ENCODE data around the gene LMF2.
"Not testable (repeated sequence)": the region's sequence is repeated elsewhere in the genome, so short reads cannot be mapped to it uniquely, and the experiment has no call there.

The LMF2 gene, protein sequence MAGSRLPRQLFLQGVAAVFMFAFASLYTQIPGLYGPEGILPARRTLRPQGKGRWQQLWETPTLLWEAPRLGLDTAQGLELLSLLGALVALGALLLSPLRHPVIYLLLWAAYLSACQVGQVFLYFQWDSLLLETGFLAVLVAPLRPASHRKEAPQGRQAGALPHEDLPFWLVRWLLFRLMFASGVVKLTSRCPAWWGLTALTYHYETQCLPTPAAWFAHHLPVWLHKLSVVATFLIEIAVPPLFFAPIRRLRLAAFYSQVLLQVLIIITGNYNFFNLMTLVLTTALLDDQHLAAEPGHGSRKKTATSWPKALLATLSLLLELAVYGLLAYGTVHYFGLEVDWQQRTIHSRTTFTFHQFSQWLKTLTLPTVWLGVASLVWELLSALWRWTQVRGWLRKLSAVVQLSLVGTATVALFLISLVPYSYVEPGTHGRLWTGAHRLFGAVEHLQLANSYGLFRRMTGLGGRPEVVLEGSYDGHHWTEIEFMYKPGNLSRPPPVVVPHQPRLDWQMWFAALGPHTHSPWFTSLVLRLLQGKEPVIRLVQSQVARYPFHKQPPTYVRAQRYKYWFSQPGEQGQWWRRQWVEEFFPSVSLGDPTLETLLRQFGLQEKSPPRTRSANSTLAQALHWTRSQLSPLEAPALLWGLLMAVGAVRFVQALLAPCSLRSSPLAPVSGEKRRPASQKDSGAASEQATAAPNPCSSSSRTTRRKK

DNA sequence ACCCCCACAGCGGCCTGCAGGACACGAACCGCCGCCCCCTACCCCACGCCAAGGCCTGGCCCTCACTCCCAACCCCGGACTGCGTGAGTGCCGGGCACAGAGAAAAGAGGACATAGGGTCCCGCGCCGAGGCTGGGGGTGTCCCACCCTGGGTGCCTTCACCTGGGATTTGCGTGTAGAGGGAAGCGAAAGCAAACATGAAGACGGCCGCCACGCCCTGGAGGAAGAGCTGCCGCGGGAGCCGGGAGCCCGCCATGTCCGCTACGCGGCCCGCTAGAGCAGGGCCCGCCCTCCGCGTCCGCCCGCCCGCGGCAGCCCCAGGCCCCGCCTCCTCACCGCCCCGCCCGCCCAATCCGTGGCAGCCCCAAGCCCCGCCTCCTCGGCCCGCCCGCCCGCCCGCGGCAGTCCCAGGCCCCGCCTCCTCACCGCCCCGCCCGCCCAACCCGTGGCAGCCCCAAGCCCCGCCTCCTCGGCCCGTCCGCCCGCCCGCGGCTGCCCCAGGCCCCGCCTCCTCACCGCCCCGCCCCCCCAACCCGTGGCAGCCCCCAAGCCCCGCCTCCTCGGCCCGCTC lies at the start of gene LMF2:
TSS of gene LMF2 (minus strand) at position 282 of the 570 bp plus-strand sequence. CDS start at position 255, 27 bp downstream.
- DNase-seq = peak; percentile 94

DNA sequence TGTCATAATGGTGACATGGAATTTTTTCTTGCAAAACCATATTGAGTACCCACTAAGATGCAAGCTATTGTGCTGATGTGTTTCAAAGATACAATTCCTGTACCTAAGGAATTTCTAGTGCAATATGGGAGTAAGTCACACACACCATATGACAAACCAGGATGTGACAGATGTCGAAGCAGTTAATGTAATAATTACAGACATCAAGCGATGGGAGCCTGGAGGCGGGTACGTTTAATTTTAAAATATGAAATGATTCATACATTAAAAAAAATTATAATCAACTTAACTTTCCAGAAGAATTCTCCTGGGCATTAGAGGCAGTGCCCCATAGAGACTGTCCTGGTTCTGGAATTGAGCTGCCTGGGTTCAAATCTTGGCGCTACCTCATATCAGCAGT lies 49.2 kb upstream of the LMF2 start:
- no peak for DNase-seq

DNA sequence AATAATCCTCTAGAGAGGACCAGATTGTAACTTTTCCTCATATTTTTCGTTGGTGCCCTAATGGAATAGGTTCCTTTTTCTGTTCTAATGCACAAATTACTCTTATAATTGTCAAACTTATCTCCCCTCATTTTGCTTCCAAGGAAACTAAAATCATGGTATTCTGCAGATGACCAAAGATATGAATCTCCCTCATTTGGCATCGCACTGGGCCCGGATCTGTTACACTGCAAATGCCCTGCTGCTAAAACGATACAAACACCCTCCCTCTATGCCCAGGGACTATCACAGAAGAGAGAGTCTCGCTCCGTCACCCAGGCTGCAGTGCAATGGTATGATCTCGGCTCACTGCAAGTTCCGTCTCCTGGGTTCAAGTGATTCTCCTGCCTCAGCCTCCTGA lies 45.8 kb upstream of the LMF2 start:
- DNase-seq = no peak

DNA sequence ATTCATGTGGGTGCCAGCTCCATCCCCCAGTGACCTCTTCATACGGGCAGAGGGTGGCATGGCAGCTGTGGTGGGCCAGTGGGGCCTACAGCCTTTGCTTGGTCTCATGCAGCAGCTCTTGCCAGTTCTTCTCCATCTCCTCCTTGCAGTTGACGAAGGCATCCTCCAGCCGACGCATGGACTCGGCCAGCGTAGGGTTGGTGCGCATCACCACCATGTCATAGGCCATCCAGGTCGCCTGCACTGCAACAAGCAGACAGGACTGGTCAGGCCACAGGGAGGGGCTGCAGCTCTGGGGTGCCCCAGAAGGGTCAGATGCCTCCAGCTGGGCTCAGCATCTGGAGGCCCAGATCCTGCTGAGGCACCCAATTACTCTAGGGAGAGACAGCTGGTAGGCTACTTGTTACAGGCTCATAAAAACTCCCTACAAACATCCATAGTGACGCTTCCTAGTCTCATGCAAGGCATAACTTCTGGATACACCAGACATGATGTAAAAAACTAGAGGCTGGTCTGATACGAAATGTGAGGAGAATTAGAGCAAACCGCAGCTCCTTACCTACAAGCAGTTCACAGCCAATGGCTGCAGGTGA lies 43.8 kb upstream of the LMF2 start:
- DNase-seq = no peak

DNA sequence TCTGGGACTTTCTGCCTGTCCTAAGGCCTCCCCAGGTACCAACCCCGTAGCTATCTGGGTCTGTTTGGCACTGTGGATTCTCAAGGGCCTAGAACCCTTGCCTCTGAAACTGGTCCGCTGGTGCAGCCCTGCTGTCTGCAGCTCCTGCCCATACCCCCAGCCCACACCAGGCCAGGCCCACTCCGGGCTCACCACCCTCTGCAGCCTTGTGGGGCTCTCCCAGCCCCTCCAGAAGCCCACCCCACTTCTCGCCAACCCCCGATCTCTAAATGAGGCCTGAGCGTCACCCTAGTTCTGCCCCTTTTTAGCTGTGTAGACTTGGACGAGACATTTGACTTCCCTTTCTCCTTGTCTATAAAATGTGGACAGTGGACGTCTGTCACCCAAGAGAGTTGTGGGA lies 42.9 kb upstream of the LMF2 start:
- DNase-seq = no peak

DNA sequence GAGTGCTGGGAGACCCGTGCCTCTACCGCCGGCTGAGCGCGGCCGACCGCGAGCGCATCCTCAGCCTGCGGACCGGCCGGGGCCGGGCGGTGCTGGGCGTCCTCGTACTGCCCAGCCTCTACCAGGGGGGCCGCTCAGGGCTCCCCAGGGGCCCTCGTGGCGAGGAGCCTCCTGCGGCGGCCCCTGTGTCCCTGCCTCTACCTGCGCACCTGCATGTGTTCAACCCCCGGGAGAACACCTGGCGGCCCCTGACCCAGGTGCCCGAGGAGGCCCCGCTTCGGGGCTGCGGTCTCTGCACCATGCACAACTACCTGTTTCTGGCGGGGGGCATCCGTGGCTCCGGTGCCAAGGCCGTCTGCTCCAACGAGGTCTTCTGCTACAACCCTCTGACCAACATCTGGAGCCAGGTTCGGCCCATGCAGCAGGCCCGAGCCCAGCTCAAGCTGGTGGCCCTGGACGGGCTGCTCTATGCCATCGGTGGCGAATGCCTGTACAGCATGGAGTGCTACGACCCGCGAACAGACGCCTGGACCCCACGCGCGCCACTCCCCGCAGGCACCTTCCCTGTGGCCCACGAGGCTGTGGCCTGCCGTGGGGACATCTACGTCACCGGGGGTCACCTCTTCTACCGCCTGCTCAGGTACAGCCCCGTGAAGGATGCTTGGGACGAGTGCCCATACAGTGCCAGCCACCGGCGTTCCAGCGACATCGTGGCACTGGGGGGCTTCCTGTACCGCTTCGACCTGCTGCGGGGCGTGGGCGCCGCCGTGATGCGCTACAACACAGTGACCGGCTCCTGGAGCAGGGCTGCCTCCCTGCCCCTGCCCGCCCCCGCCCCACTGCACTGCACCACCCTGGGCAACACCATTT lies 41.7 kb upstream of the LMF2 start:
- DNase-seq = no peak

DNA sequence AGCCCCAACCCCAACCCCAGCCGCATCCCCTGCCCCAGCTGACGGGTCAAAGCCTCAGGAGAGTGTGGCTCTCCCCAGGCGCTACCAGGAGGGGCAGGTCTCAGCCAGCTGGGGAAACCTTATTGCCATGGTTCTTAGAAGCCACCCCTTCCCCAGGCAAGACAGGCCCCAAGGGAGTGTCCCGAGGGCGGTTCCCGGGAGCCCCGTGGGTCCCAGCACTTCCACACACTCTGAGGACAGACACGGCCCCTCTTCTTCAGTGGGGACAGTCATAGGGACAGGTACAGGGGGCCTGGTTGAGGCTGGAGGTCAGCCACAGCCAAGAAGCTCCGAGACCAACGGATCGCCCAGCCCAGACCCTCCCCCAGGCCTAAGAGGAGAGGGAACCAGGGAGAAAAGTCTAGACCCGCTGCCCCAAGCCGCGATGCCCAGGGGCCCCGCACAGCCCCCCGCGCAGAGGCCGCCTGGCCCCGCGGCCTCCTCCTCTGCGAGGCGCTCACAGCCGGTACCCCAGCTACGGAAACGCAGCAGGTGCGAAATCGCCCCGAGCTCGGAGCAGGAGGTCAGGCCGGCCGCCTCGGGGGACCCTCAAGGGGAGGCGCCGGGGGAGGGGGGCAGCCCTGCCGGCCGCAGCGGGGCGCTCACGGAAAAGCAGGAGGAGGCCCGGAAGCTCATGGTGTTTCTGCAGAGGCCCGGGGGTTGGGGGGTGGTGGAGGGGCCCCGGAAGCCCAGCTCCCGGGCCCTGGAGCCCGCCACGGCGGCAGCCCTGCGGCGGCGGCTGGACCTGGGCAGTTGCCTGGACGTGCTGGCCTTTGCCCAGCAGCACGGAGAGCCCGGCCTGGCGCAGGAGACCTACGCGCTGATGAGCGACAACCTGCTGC lies 40.8 kb upstream of the LMF2 start:
- DNase-seq = peak; percentile 62

DNA sequence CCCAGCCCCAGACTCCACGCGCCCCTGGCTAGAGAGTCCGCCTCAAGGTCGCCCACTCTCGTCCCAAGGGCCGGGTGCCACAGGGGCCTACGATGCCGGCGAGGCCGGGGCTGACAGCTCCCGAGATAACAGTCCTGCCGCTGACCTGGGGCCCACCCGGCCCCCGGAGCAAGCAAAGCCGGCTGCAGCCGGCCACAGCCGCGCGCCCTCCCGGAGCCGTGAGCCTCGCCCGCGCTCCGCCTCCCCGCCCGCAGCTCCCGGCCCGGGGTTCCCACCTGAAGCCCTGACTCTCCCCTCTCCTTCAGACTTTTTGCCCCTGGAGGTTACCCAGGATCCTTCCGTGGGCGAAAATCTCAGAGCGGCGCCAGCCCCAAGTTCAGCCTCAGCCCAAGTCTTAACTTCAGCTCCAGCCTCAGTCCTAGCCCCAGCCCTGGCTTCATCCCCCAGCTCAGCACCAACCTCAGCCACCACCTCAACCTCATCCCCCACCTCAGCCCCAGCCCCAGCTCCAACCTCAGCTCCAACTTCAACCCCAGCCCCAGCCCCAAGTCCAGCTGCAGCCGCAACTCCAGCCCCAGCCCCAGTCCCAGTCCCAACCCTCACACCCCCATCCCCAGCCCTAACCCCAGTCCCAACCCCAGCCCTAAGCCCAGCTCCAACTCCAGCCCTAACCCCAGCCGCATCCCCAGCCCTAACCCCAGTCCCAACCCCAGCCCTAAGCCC lies 39.9 kb upstream of the LMF2 start:
- DNase-seq = no peak

DNA sequence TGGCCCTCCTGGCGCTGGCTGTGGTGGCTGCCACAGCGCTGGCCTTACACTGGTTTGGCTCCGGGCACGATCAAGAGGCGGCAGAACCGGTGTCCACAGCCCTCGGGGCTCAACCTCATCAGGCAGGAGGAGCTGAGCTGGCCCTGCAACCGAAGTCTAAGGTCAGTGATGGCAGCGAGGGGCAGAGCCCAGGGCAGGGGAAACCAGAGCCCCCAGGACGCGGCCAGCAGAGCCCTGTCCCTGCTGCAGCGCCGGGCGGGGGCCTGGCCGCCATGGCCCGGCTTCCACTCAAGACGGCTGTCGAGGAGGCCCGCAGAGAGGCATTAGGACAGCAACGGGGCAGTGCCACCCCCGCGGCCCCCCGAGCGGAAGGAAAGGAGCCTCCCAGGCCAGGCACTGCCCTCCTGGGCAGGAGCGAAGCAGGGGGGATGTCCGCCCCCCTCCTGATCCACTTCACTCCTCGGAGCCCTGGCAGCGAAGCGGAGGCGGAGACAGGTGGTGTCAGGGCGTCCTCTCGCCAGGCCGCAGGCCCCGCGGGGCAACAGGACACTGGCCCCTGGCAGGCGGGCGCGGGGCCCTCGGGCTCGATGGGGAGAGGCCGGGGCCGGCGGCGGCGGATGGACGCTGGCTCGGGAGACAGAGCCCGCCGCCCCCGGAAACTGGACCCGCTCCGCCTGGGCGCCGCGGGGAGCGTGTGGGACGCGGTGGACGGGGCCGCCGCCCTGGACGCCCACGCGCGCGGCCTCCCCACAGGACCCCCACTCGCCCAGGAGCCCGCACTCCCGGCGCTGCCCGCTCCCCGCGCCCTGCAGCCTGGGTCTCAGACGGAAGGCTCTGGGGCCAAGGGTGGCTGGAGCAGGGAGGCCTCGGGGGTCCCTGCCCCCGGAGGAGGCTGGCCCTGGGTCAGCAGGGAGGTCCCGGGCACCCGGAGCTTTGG lies 39.1 kb upstream of the LMF2 start:
- DNase-seq = no peak

DNA sequence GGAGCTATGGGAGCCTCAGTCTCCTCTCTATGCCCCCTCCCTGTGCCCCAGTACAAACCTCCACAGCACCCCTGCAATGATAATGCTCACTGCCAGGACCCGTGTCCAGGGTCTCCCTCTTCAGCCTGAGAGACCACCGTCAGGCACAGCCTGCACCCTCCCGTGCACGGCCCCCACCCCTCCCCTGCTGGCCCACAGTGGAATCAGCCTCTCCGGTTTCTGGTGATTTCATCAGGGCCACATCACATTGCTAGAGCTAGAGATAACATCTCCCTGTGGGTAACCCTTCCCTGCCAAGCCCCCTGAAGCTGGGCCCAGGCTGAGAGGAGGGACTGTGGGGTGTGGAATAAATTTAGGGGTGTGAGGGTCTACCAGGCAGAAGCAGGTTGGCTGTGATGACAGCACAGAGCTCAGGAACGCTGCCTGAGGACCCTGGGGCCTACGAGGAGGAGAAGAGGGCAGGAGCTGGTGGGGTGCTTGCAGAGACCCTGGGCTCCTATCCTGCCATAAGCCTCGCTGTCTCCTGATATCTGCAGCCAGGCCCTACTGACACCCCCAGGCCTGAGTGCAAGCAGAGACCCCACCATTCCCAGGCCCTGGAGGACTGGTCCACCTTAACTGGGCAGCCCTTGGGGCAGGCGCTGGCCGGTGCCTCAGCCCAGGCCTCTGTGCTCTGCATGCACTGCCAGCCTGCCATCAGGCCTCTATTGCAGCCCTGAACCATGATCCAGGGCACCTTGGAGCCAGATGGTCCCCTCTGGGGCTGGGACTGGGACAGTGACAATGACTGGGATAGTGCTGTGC lies 38.2 kb upstream of the LMF2 start, which contains the start of gene KLHDC7B:
TSS of gene KLHDC7B (plus strand) at position 378 of the 804 bp plus-strand sequence. CDS start at position 723, 345 bp downstream.
- DNase-seq = no peak

DNA sequence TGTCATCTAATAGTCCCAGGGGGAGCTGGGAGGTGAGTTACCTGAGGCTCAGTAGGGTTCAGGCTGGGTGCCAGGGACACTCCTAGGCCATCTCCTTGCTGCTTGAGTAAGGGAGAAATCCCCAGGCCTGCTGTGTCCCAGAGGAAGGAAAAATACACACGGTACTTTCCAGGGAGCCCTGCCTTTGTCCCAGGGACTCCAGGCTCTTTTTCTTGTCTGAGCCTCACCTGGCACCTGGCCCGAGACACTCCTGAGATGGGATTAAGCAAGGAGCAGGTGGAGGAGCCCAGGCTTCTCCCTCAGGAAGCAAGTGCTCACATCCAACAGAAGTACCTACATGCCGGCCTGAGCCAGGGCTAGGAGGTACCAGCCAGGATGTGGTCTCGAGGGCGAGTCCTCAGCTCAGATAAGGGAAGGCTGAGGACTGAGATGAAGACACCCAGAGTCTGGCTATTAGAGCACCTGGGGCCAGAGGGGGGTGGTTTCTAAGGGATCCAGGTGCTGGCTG lies 37.3 kb upstream of the LMF2 start:
- no peak for DNase-seq

DNA sequence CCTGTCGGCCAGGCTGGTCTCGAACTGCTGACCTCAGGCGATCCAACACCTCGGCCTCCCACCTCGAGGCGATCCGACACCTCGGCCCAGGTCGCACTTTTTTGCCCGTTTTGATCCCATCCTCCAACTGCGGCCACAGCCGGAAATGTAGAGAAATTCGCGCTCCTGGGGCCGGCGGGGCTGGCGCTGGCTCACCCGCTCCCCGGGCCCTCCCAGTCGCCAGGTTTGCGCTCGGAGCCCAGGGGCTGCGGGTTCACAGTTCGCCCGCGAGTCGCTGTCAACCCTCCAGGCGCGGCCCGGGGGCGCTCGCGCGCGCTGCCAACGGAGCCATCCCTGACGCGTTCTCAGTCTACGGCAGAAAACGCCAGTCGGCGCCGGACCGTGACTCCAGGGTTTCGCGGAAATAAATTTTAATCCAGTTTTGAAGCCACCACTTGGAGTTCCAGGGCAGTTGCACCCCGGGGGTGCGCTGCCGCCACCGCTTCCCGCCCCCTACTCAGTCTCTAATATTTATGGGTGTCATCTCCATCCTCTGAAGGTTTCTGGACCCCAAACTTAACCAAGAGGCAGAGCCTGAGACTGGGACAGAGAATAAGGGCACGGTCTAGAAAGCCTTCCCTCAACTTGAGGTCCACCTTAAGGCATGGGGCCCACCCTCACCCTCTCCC lies 36.7 kb upstream of the LMF2 start:
- DNase-seq = peak; percentile 73

DNA sequence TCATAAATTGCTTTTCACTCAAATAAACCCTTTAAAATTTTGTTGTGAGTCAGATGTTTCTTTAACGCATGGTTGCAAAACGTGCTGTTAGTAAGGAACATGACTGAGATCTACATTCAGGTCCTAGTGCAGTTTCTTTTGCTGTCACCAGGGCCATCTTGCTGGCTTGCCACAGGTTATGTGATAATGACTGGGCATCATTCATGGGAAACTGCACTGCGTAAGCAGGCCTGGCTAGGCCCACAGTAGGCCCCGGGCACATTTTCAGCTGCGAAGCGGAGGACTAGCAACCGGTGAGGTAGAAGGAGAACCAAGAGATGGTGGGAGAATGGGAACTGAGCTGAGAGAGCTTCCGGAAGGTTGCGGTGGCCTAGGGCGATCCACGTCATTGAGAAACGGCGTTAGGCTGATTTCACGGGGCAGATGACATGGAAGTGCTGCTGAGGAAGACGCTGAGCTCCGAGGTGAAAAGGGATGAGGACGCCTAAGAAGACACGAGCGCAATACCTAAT lies 35.0 kb upstream of the LMF2 start:
- DNase-seq = no peak

DNA sequence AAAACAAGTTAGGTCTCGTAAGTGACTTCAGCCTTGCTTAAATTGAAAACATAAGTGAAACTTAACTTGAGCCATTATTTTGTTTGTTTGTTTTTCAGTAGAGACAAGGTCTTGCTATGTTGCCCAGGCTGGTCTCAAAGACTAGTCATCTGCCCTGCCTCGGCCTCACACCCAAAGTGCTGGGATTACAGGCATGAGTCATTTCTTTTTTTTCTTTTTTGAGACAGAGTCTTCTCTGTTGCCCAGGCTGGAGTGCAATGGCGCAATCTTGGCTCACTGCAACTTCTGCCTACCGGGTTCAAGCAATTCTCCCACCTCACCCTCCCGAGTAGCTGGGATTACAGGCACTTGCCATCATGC lies 34.1 kb upstream of the LMF2 start:
- not testable (repeated sequence) for DNase-seq

DNA sequence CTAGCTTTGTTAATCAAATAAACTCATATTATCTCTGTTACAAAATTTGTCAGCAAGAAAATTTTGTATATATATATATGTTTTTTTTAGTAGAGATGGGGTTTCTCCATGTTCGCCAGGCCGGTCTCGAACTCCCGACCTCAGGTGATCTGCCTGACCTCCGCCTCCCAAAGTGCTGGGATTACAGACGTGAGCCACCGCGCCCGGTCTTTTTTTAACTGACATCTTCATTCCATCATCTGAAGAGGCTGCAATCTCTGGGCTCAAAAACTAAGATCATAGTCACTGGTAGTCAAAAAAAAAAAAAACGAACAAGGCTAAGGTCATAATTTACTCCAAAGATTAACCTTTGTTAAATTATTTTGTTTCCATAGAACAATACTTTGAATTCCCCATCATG lies 32.9 kb upstream of the LMF2 start:
- no peak for DNase-seq

DNA sequence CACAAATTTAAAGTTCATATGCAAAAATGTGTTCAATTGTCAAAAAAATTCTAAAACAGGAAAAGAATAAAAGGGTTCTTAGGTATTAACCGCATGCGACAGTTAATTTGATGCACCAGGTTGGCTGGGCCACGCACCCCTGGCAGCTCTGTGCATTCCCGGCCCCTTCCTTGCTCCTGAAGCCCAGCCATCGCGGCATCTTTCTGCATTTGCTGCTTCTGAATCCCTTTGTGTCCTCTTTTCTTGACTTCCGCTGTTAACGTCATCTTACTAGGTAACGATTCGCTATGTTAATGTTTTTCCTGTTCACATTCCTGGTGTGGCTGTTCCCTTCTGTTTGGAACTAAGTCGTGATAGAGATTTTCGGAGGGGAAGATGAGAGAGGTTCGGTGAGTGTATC lies 30.3 kb upstream of the LMF2 start:
- DNase-seq = no peak

DNA sequence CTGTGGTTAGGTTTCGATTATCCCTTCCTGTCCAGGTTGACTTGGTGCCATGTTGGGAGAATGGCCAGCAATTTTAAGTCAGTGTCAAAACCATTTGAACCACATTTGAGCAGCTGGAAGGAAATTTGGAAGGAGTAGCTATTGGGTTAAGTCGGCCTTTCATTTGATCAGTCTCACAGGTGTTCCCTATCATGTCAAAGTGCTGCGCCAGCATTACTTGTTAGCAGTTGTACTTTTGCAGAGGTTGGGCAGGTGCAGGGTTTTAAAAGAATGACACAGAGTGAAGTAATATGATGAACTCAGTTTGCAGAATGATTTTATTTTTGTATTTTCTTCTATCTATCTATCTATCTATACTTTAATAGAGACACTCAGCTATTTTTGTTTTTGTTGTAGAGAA lies 28.7 kb upstream of the LMF2 start:
- no peak for DNase-seq

DNA sequence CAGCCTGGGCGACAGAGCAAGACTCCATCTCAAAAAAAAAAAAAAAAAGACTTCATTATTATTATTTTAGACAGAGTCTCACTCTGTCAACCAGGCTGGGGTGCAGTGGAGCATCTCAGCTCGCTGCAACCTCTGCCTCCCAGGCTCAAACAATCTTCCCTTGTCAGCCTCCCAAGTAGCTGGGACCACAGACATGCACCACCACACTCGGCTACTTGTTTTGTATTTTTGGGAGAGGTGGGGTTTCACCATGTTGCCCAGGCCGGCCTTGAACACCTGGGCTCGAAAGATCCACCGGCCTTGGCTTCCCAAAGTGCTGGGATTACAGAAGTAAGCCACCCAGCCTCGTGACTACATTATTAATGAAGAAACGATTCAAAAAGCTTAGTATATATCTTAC lies 27.6 kb upstream of the LMF2 start:
- DNase-seq = no peak

Measured in activated effector memory CD4-positive, alpha-beta T cell treated with Interleukin-2 at 50 U/mL for 16 hours (primary cell).